HUES6 (cell line): ENCODE results near the gene FOXL3.
"Not testable (repeated sequence)": the region's sequence is repeated elsewhere in the genome, so short reads cannot be mapped to it uniquely, and the experiment has no call there.

ENCODE experiments used
- H3K27ac ChIP-seq: 2 replicates; pipeline ENCODE4 v1.7.0; 2013; ENCODE audit warnings: low read depth, mild to moderate bottlenecking, low read length, inconsistent platforms
- H3K27me3 ChIP-seq: 2 replicates; pipeline ENCODE4 v1.6.1; 2013; ENCODE audit warnings: low read length; ENCODE audit not compliant: control insufficient read depth, insufficient read depth
- H3K36me3 ChIP-seq: 2 replicates; pipeline ENCODE4 v1.6.1; 2013; ENCODE audit warnings: low read length; ENCODE audit not compliant: control insufficient read depth, insufficient read depth
- H3K4me1 ChIP-seq: 2 replicates; pipeline ENCODE4 v1.6.1; 2013; ENCODE audit warnings: low read length; ENCODE audit not compliant: control insufficient read depth, insufficient read depth
- H3K4me3 ChIP-seq: 2 replicates; pipeline ENCODE4 v1.5.1; 2013; ENCODE audit warnings: low read depth, low read length
- H3K9ac ChIP-seq: one replicate; pipeline ENCODE4 v1.6.1; 2013; ENCODE audit warnings: mild to moderate bottlenecking, low read length
- H3K9me3 ChIP-seq: 2 replicates; pipeline ENCODE4 v1.6.1; 2013; ENCODE audit warnings: low read depth, low read length; ENCODE audit not compliant: control insufficient read depth, insufficient read depth

Gene FOXL3

DNA sequence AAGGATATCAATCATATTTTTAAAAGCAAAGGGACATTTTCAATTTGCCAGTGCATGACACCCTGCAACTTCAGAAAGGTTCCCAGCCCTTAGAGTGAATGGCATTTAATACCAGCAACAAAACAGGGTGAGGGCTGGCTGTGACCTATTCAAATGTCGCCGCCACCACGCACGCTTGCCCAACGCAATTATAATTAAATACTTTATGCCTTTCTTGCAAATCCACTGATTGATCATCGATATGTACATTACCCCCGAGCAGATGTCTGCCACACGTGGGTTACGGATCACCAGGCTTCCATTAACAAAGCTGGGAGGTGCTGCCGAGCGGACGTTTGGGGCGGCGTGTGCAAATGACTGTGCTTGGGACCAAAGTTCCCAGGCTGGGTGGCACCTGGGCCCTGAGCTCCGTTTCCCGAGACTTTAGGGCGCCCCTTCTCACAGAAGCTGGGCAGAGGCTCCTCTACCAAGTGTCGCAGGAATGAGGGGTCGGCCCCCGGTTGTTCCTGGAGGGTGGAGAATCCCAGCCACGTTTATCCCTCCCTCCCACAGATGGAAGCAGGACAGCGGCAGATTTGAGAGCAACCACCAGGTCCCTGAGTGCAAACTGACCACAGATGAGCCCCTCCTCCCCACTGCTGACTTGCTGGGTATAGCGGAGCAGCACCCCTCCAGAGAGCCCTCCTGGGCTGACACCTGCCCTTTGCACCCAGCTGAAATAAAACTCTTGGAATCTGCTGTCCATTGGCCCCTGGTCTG, 3.9 kb downstream of the FOXL3 start:
- no peak overlapping the region for H3K9ac ChIP-seq
- no peak overlapping the region for H3K27ac ChIP-seq
- H3K4me1 ChIP-seq, result no peaks in the 10 kb centered on the region
- H3K27me3 ChIP-seq, result peaks cover 41% of the 10 kb centered on the region
- peaks cover 9% of the 10 kb centered on the region; the same call in 1 of the 2 replicates for H3K9me3 ChIP-seq
- no peak overlapping the region for H3K4me3 ChIP-seq
- no peaks in the 10 kb centered on the region for H3K36me3 ChIP-seq

DNA sequence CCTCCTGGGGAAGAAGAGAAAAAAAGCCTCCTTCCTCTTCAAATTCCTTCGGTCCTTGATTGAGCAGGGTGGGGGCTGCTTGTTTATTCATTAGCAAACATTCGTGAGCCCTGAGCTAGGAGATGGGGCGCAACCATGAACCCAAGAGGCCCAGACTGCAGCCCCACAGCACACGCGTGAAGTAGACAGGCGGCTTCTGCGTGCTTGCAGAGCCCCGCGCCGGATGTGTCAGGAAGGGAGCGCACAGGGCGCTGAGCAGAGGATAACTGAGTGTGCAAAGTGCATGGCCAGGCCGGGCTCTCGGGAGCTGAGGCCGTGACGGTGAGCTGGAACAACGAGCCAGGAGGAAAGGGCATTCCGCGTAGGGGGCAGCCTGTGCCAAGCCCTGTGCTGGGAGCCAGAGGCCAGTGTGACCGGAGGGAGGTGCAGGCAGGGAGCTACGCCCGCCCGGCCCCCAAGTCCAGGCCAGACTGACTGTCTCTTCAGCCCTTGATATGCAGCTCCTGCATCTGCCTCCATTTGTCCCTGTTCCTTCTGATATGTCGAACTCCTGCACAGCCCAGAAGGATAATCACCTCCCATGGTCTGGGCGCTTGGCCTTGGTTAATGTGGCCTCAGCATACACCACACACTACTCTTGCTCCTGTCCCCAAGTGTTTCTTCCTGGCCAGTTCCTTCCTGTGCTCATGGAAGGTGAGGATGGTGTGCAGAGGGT, 4.6 kb downstream of the FOXL3 start:
- H3K4me1 ChIP-seq, result no peaks in the 10 kb centered on the region
- H3K4me3 ChIP-seq, result no peak overlapping the region
- no peaks in the 10 kb centered on the region for H3K36me3 ChIP-seq
- H3K27me3 ChIP-seq, result peaks cover 34% of the 10 kb centered on the region
- peaks cover 6% of the 10 kb centered on the region; the same call in 1 of the 2 replicates for H3K9me3 ChIP-seq
- H3K27ac ChIP-seq, result no peak overlapping the region
- no peak overlapping the region for H3K9ac ChIP-seq

DNA sequence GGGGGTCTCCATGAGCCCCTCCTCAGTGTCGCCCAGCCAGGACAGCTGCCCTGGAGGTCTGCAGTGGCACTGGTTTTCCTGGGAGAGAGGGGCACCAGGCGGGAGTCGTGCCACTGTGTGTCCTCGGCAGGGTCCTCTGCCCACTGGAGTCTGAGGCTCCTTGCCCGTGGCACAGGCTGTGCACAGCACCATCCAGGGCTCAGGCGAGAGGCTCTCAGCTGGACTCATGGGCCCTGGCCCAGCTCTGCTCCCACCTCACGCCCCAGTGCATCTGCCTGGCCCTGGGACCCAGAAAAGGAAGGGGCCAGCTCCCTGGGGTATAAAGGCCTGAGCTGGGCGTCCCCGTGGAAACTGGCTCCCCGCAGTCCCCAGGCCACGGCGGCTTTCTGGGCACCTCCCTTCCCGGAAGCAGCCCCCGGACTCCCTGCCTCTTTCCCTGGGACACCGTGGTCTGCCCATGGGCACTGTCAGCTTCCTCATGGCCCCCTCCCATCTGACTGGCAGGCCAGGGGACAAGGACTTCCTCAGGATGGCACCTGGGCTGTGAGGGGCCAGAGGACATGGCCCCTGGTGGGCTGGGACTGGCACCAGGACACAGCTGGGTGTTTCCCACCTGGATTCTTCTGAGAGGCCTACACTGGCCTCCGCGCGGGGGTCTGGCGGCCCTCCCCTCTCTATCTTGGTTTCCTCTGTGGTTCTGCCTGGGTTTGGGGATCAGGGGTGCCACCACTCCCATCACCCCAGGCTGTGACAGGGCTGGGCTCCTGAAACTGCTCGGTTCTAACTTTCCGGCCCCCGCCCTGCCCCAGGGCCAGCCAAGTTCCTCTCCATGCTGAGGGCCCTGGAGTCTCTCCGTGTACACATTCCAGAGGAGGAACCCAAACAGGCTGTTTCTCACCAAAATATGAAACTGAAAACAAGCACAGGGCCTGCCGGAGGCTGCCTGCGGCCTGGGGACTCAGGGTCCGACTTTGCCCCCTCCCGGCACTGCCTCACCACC, 5.5 kb downstream of the FOXL3 start:
- H3K4me1 ChIP-seq, result no peaks in the 10 kb centered on the region
- H3K4me3 ChIP-seq, result no peak overlapping the region
- H3K27ac ChIP-seq, result no peak overlapping the region
- H3K9ac ChIP-seq, result no peak overlapping the region
- H3K9me3 ChIP-seq, result peaks cover 6% of the 10 kb centered on the region; the same call in 1 of the 2 replicates
- H3K27me3 ChIP-seq, result peaks cover 25% of the 10 kb centered on the region
- no peaks in the 10 kb centered on the region for H3K36me3 ChIP-seq

DNA sequence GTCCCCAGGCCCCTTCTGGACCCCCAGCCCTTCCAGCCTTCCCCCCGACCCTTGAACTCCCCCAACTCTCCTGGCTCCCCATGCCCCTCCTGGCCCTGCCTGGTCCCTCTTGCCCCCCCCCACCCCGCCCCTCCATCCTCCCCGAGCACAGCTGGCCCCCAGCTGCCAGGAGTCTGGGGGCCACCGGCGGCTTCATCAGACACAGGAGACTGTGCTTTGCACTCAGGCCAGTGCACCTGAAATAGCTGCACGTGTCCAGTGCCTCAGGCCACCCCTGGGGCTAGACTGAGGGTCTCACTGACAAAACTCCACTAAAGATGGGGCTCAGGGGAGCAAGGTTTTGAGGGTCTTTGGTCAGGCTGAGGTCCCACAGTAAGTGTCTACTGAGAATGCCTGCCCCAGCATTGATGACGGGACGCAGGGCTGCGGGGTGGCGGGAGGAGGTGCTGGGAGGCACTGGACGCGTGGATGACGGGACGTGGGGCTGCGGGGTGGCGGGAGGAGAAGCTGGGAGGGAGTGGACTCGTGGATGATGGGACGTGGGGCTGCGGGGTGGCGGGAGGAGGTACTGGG, 6.5 kb downstream of the FOXL3 start:
- Histone ChIP-seq H3K4me3 (no peak overlapping the region), H3K9me3 (peaks cover 5% of the 10 kb centered on the region), H3K27me3 (peaks cover 17% of the 10 kb centered on the region), H3K4me1 (no peaks in the 10 kb centered on the region), H3K27ac (no peak overlapping the region), H3K9ac (no peak overlapping the region), H3K36me3 (no peaks in the 10 kb centered on the region)

DNA sequence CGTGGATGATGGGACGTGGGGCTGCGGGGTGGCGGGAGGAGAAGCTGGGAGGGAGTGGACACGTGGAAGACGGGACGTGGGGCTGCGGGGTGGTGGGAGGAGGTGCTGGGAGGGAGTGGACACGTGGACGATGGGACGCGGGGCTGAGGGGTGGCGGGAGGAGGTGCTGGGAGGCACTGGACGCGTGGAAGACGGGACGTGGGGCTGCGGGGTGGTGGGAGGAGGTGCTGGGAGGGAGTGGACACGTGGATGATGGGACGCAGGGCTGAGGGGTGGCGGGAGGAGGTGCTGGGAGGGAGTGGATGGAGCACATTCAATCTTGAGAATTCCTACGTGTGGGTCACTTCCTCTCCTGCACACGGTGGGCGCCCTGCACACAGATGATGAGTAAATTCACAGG, 7.2 kb downstream of the FOXL3 start:
- not testable (repeated sequence) for H3K36me3 ChIP-seq, H3K27me3 ChIP-seq, H3K4me1 ChIP-seq, H3K27ac ChIP-seq, H3K9me3 ChIP-seq, H3K4me3 ChIP-seq, H3K9ac ChIP-seq

DNA sequence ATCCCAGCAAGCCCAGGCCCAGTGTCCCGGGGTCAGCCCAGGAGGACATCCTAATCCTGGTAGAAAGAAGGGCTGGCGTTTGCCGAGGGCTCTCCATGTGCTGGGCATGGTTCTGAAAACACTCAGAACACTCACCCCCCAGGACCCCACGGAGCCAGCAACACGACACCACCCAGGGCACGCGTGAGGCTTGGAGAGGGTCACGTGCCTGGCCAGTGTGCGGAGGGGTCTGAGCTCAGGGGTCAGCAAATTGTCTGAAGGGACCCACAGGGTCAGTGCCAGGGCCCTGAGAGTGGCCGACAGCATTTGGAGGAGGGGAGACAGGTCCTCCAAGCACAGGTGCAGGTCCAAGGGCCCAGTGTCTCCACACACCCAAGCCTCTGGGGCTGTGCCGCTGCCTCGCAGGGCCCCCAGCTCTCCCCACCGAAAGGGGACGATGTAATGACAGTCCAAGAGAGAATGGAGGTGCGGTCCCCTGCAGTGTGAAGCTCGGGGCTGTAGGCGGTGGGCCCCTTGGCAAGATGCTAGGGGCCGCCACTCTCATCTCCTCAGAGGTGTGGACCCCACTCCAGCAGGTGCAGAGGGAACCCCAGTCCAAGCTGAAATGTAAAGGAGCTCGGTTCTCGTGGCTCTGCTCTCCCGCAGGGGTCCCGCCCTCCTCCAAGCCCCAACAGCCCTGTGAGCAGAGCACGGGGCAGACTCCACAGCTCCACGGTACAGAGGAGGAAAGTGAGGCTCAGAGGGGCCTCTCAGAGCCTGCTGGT, 7.8 kb downstream of the FOXL3 start:
- Histone ChIP-seq H3K4me3 (no peak overlapping the region), H3K36me3 (no peaks in the 10 kb centered on the region), H3K4me1 (no peaks in the 10 kb centered on the region), H3K9me3 (peaks cover 5% of the 10 kb centered on the region), H3K27me3 (peaks cover 3% of the 10 kb centered on the region), H3K27ac (no peak overlapping the region), H3K9ac (no peak overlapping the region)

DNA sequence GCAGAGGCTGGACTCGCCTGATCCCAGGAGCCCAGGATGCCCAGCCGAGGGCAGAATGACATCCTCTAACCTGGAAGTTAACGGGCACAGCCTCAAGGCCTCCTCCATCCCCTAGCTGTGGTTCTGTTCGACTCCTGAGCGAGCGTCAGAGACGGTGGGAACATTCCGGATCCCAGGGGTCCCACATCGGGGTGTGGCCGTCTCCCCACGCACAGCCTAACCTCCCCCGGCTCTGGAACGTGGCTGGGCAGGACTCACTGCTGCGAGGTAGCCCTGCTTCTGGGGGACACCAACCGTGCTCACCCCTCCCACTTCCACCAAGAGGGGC, 8.4 kb downstream of the FOXL3 start:
- Histone ChIP-seq H3K27me3 (no peaks in the 10 kb centered on the region; the same call in 1 of the 2 replicates), H3K9ac (no peak overlapping the region), H3K27ac (no peak overlapping the region), H3K4me3 (no peak overlapping the region), H3K36me3 (no peaks in the 10 kb centered on the region), H3K4me1 (no peaks in the 10 kb centered on the region), H3K9me3 (peaks cover 5% of the 10 kb centered on the region)

DNA sequence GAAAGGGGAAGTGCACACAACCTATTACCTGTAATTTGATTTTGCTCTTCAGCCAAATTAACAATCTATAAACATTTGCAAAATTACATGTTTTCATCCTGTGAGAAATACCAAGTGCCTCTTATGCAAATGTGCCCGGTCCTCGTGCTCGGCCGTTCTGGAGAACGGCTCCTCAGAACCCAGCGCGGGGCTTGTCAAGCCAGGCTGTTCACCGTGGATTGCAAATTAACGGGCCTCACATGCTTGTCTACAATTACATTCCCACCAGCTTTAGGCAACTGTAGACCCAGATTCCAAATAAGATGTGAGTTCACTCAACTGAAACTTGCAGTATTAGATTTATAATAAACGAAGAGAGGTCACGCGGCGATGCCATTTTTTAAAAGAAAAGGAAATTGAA, 8.8 kb downstream of the FOXL3 start:
- H3K36me3 ChIP-seq, result no peaks in the 10 kb centered on the region
- no peak overlapping the region for H3K9ac ChIP-seq
- H3K4me3 ChIP-seq, result no peak overlapping the region
- peaks cover 5% of the 10 kb centered on the region for H3K9me3 ChIP-seq
- no peaks in the 10 kb centered on the region for H3K4me1 ChIP-seq
- H3K27me3 ChIP-seq, result no peaks in the 10 kb centered on the region; the same call in 1 of the 2 replicates
- H3K27ac ChIP-seq, result no peak overlapping the region

DNA sequence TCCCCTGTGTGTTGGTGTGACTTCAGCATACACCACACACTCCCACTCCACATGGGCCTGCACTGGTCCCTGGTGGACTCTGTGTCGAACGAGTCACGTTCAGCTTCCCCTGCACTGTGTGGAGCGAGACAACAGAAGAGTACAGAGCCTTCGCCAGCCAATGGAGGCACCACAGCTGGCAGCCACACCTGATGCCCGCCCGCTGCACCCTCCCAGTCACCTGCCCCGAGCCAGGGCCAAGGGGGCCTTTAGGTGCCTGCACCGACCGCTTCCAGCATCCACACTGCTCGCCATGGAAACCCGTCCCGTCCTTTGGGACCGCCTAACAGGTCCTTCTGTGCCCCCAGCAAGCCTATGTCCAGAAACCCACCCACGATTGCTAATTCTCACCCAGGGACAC, 9.2 kb downstream of the FOXL3 start:
- Histone ChIP-seq H3K9me3 (peaks cover 5% of the 10 kb centered on the region), H3K27ac (no peak overlapping the region), H3K36me3 (no peaks in the 10 kb centered on the region), H3K27me3 (no peaks in the 10 kb centered on the region; the same call in 1 of the 2 replicates), H3K4me1 (no peaks in the 10 kb centered on the region), H3K4me3 (no peak overlapping the region), H3K9ac (no peak overlapping the region)

DNA sequence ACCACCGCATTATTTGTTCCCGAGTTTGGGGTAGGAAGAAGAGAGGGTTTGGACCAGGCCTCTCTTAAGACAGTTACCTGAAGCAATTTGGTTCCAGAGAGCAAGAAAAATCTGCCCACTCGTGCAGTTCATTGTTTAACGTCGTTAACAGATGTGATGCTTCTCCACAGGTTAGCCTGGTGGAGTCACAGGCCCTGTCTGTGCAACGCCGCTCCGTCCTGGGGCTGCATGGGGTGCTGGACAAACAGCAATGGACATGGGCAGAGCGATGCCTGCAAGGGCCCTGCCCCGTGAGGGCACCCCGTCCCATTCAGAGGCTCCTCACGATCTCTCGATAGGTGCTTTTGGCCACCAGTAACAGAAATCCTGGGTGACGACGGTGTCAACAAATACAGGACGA, 9.7 kb downstream of the FOXL3 start:
- Histone ChIP-seq H3K27ac (no peak overlapping the region), H3K27me3 (no peaks in the 10 kb centered on the region; the same call in 1 of the 2 replicates), H3K9me3 (peaks cover 8% of the 10 kb centered on the region), H3K36me3 (no peaks in the 10 kb centered on the region), H3K4me3 (no peak overlapping the region), H3K4me1 (no peaks in the 10 kb centered on the region), H3K9ac (no peak overlapping the region)
